ENCODE measurements around the gene KBTBD12. TPM values are rescaled to one million over a fixed set of nuclear protein-coding genes. Genes with fewer than 3 reads are reported as not detected.
"Not testable (repeated sequence)": the region's sequence is repeated elsewhere in the genome, so short reads cannot be mapped to it uniquely, and the experiment has no call there.

The KBTBD12 gene
- total RNA-seq, 2 experiments from 2014 or later: not detected

DNA sequence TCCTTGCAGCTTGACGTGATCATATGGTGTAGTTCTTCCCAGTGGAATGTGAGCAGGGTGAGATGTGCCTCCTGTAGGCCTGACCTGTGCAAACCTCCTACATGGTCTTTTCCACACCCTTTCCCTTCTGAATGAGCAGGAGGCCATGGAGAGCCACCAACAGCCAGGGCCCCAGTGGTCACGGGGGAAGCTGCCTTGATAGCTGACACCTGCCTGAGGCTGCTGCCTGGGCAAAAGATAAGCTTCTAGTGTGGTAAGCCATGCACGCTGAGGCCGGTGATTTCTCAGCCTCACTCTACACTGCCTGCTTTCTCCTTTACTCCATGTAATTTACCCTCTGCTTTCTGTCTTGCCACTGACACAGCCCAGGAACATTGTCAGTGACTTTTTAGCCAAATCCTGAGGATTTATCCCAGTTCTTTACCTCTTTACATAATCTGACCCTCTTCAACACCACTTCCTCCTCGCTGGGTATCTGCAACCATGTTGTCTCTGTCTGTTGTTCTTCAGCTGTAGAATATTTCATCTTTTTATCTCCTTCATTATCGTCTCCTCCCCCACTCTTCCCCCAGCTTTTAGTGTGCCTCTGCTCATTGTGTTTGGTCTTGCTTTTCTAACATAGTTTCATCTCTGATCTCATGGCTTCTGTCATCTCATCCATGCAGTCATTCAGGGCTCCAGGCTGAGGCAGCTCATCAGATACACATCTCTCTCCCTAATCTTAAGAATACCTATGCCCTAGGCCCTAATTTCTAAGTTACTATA, 11.2 kb upstream of the KBTBD12 start:
- POLR2A ChIA-PET: no interaction called here
- CTCF ChIA-PET: no interaction called here

DNA sequence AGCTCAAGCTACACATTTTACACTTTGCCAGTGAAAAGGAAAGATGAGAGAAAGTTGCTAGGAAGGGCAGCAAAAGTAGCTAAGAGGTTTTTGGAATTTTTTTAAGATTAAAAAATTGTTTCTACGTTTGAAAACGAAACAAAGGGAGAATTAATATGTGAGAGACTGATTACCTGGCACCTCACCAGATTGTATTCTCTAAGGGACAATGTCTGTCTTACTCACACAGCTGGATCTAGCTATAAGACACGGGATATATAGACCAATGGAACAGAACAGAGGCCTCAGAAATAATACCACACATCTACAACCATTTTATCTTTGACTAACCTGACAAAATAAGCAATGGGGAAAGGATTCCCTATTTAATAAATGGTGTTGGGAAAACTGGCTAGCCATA, 9.5 kb upstream of the KBTBD12 start:
- CTCF ChIA-PET: no interaction called here
- POLR2A ChIA-PET: no interaction called here

DNA sequence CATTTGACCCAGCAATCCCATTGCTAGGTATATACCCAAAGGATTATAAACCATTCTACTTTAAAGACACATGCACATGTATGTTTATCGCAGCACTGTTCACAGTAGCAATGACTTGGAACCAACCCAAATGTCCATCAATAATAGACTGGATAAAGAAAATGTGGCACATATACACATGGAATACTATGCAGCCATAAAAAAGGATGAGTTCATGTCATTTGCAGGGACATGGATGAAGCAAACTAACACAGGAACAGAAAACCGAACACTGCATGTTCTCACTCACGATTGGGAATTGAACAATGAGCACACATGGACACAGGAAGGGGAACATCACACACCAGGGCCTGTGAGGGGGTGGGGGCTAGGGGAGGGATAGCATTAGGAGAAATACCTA, 8.4 kb upstream of the KBTBD12 start:
- POLR2A ChIA-PET, CTCF ChIA-PET: not testable (repeated sequence)

DNA sequence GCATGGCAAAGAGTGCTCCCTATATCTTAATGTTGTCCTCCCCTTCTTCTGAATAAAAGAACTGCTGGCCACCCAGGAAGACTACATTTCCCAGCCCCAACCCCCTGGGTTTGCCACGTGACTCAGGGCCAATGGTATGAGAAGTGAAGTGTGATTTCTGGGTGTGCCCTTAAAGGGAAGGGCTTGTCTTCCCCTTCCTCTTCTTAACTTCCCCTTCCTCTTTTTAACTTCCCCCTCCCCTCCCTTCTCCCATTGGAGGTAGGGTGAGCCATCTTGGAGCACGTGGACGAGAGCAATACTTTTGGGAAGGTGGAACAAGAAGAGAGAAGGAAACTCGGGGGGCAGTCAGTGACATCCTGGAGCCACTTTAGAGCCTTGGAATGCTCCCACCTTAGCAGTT, 6.8 kb upstream of the KBTBD12 start:
- ChIA-PET CTCF (no interaction called here), POLR2A (no interaction called here)

DNA sequence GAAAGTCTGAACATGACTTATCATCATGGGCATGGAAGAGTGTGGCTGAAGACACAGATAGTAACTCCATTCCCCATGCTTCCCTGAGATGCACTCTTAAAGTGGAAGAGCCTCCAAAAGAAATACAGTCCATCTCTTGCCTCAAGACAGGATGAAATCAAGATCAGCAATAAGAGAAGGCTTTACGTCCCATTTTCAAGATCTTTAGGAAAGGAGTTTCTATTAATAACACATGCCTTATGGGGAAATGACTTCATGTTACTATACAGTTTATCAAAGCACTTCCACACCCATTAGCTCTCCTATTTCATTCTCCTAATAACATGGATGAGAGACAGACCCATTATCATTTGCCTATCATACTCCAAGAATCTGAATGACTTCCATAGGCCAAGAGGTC, 6.1 kb upstream of the KBTBD12 start:
- POLR2A ChIA-PET: no interaction called here
- CTCF ChIA-PET: no interaction called here

DNA sequence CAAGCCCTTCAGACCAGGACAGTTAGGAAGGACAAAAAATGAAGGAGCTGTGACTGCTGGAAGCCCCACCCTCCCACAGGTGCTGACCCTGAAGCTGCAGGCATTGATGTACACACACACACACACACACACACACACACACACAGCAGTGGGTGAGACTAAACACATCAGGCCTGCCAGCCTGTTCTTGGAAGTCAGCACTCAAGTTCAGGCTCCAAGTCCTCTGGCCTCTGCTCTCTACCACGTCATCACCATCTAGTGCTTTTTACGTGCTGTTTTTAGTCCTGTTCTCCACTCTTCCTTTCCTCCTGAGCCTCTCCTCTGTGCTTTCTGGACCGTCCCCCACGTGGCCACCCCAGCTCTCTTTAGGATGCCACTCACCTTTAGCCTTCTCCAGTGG, 5.4 kb upstream of the KBTBD12 start:
- CTCF ChIA-PET: no interaction called here

DNA sequence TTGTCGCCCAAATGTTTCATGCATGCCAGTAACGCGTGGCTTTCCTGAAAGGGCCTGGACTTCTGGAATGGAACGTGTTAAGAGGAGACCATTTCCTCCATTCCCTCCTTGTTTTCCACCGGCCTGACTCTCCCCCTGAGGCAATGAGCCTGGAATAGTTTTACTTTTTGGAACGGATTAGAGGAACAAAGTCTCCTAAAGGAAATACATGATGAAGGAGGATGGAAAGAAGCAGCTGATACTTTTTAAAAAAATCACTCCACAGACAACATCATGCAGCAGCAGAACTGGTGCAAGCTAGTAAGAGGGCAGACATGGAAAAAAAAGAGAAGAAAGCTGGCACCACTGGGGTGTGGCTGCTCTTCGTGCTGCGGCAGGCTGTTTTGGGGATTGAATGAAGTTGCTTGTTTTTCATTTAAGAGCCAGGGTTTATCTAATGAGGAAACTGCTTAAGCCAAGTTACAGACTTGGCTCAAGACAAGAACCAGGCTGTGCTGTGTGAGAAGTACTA, 3.6 kb upstream of the KBTBD12 start:
- CTCF ChIA-PET: no interaction called here

More for the DNA sequence above, 5.4 kb upstream of the KBTBD12 start:
- POLR2A ChIA-PET: no interaction called here

DNA sequence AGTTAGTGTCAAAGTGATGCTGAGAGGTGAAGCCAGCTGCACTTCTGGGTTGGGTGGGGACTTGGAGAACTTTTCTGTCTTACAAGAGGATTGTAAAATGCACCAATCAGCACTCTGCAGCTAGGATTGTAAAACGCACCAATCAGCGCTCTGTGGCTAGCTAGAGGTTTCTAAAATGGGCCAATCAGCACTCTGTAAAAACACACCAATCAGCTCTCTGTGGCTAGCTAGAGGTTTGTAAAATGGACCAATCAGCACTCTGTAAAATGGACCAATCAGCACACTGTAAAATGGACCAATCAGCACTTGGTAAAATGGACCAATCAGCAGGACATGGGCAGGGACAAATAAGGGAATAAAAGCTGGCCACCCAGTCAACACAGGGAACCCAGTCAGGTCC, 1.2 kb upstream of the KBTBD12 start:
- POLR2A ChIA-PET, CTCF ChIA-PET: not testable (repeated sequence)

More for the DNA sequence above, 3.6 kb upstream of the KBTBD12 start:
- POLR2A ChIA-PET: no interaction called here

DNA sequence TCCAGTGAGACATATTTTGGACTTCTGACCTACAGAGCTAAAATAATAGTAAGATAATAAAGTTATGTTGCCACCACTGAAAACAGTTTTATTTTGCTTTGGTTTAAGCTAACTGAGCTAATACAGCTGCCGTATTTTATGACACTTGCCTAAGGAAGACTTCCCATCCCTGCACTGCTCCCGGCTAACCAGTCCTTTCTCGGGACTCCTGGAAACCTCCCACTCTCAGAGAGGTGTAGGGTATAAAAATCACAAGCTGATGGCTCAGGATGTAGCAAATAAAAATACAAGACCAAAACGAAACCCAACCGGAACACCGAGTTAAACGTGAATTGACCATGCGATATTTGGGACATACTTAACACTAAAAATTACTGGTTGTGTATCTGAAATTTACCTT, 448 bp upstream of the KBTBD12 start:
- CTCF ChIA-PET: no interaction called here
- POLR2A ChIA-PET: no interaction called here

DNA sequence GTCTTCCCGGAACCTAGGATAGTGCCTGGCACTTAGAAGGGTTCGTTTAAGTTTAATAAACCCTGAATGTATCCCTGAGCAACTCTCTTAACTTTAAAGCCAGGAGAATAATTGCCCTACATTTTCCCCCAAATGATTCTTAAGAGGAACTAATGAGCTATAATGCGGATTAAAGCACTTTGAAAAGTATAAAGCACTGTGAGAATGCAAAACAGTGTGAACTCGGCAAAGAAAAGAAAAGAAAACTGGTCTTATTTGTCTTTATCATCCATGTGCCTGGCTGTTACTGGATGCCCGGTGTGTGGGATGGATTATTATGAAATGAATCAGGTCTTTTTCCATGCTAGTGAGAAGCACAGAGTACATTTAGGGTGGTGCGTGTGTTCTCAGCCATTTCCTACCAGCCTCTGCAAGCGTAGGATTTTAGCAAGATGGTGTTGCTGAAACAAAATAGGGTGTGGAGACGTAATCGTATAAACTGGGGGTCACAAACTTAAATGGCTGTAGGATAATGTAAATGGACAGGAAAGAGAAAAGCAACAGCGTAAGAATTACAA, 983 bp downstream of the KBTBD12 start:
- ChIA-PET CTCF (no interaction called here), POLR2A (no interaction called here)

DNA sequence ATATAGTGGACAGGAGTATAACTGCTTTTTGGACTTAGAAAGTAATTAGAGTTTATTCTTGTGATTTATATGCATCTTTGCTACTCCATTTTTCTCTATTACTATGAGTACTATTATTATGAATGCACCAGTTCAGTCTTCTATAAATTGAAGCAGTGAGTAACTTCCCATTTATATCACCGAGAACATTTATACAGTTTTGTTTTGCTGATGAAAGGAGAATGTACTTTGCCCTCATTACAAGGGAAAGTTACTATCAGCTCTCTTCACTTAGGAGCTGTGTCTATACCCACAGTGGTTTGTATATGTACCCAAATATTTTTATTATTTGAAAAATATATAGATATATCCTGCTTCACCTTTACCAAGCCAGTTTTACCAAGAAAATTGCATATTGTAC, 5.7 kb downstream of the KBTBD12 start:
- ChIA-PET CTCF (no interaction called here), POLR2A (no interaction called here)

DNA sequence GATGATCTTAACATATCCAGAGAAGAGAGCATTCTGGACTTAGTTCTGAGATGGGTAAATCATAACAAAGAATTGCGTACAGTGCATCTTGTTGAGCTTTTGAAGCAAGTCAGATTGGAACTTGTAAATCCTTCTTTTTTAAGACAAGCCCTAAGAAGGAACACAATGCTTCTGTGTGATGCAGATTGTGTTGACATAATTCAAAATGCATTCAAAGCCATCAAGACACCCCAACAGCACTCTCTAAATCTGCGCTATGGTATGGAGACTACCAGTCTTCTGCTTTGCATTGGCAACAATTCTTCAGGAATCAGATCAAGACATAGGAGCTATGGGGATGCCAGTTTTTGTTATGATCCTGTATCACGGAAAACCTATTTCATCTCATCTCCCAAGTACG, 8.6 kb downstream of the KBTBD12 start:
- ChIA-PET POLR2A (no interaction called here), CTCF (no interaction called here)

DNA sequence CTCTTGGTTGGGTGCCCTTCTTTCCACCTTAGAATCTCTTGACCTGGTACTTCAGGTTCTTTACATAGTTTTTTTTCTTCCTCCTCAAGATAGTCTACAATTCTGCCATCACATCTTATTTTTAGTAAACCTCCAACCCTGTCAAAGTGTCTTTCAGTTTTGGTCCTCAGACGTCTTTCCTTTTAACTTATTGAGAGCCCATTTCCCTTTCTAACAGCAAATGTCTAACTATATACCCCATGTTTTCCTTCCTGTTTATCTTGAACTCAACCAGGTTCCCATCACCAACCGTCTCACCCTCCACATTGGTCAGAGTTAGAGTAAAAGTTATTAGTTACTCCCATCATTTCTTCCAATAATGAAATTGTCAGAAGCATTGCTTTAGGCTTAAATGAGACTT, 10.4 kb downstream of the KBTBD12 start:
- CTCF ChIA-PET: no interaction called here

DNA sequence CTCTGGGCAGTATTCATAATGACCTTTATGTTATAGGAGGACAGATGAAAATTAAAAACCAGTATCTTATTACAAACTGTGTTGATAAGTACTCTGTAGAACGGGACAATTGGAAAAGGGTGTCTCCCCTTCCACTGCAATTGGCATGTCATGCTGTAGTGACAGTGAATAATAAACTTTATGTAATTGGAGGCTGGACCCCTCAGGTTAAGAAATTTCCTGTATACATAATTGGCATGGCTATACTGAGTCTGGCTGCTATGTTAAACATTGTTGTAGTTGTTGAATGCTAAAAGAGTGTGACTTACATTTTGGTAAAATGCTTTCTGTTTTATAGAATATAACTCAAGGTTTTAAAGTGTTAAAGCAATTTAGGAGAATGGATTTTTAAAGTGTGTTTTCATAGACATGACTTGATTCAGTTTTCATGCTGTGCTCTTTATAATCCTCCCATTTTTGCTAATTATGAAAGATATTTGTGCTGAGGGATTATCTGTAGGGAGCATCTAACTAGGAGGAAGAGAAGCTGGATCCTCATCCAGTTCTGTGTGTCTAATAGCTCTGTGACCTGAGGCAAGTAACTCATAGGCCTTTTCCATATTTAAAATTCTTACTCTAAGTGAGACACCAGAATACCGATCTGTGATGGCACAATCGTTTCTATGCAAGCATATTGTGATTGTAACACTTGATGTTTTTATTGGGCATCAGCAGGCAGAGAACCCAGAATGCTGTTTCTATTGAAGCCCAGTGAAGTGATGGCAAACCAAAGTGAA, 13.0 kb downstream of the KBTBD12 start:
- POLR2A ChIA-PET: no interaction called here
- CTCF ChIA-PET: no interaction called here

More for the DNA sequence above, 10.4 kb downstream of the KBTBD12 start:
- POLR2A ChIA-PET: no interaction called here

DNA sequence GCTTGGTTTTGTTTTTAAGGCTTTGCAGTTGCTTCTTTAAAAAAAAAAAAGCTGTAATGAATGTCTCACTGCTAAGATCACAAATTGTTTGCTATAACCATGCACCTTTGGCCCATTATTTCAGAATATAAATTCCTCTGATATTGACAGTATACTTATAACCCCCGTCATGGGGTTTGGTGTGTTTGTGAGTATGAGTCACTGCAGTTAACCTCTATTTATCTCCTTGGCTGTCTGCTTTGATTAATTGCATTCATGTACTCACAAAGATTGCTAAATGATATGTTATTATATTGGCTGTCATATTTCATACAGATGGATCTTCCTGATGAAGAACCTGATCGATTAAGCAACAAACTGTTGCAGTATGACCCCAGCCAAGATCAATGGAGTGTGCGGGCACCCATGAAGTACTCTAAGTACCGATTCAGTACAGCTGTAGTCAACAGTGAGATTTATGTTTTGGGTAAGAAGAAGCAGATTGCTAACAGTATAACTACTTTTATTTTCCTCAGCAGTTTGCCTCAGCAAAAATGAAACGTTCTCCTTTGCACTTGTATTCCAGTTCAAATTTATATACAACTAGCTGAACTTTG, 14.9 kb downstream of the KBTBD12 start:
- ChIA-PET POLR2A (no interaction called here), CTCF (no interaction called here)

DNA sequence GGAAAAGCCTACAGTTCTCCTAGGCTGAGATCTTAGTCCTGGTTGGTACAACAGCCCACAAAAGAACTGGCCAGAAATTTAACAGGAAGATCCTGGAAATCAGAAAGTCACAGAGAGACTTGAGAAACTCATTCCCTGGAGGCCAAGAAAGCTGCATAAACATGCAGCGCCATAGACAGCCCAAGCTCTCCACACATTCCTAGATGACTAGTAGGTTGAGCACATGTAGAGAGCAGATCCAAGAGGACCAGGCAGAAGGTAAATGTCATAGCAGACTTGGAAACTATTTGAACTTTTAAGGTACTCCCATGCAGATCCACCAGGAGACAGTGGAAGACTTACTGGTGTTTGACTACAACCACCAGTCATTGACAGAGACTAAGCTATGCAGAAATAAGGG, 18.4 kb downstream of the KBTBD12 start:
- CTCF ChIA-PET: interaction anchor here (1.4 kb wide), 1 partner anchor 24 kb away, joined by 3 read pairs; no protein-coding TSS in a partner anchor
- POLR2A ChIA-PET: no interaction called here

DNA sequence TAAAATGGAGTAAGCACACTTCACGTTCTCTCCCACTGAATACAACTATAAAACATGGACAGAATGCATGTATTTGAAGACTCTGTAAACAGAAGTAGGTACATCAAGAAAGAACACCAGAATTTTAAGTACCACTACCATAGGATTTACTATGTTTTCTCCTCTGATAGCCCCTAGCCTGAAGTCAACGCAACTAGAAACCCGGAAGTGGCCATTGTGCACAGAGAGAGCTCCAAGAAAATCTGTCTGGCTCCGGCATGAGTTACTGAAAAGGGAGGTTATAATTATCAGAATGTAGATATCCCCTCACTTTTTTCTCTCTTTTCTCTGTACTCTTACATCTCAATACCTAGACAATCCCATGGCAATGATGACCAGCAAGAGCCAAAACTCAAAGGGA, 23.8 kb downstream of the KBTBD12 start:
- POLR2A ChIA-PET: no interaction called here
- CTCF ChIA-PET: no interaction called here

DNA sequence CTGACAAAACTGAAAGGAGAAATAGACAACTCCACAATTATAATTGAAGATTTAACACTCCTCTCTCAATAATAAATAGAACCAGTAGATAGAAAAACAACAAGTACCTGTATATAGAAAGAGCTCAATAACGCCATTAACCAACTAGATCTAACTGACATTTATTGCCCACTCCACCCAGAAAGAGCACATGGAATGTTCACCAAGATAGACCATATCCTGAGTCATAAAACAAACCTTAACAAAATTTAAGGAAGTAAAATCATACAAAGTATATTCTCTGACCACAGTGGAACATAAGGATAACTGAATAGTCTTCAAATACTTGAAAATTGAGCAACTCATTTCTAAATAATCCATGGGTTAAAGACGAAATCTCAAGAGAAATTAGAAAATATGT, 25.1 kb downstream of the KBTBD12 start:
- ChIA-PET CTCF (no interaction called here), POLR2A (no interaction called here)

DNA sequence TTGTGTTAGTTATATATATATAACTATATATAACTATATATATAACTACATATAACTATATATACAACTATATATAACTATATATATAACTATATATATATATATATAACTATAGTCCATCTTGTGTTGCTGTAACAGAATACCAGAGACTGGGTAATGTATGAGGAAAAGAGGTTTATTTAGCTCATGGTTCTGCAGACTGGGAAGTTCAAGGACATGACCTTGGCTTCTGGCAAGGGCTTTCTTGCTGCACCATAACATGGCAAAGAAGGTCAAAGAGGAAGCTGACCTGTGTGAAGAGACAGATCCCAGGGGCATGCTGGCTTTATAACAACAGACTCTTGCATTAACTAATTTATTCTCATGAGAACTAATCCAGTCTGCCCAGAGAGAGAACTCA, 27.6 kb downstream of the KBTBD12 start:
- CTCF ChIA-PET: no interaction called here
- POLR2A ChIA-PET: no interaction called here

DNA sequence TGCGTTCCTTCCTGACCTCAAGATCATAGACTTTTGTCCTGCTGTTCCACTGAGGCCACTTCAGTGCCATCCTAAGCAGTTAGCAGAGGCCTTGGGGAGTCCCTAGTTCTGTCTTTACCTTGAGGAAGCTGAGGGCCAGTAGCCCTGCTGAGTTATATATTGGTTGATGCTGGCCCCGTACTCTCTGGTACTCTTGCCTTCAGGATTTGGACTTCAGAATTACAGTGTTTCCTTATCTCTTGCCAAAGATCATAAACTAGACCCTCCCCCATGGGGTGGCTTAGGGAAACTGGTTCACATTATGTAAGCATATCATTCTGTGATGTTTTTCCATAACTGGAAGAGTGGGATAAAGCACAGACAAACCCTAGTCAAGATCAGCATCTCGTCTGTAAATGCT, 33.2 kb downstream of the KBTBD12 start:
- CTCF ChIA-PET: no interaction called here
- POLR2A ChIA-PET: no interaction called here

All from activated CD8-positive, alpha-beta memory T cell treated with anti-CD3 and anti-CD28 coated beads for 36 hours (primary cell).